ENCODE results near the gene URB2.

The URB2 gene

DNA sequence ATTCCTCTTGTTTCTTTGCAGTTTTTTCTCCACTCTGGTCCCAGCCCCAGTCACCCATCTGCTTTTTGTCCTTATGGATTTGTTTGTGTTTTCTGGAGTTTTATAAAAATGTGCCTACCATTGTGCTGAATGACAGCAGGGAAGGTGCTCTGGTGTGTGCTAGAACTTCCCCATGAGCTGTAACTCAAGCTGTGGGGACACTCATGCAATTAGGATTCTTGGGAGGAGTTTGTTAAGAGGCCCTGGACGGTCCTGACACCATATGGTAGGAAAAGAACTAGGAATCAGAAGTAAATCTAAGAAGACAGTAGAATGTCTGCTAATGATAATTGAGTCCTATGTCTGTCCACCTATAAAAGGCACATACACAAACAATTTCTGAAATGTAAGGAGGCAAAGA lies 27.4 kb downstream of the URB2 start:
- DNase-seq (ENCODE audit: low read depth), result no peak
- TF ChIP-seq, protein P1, sequence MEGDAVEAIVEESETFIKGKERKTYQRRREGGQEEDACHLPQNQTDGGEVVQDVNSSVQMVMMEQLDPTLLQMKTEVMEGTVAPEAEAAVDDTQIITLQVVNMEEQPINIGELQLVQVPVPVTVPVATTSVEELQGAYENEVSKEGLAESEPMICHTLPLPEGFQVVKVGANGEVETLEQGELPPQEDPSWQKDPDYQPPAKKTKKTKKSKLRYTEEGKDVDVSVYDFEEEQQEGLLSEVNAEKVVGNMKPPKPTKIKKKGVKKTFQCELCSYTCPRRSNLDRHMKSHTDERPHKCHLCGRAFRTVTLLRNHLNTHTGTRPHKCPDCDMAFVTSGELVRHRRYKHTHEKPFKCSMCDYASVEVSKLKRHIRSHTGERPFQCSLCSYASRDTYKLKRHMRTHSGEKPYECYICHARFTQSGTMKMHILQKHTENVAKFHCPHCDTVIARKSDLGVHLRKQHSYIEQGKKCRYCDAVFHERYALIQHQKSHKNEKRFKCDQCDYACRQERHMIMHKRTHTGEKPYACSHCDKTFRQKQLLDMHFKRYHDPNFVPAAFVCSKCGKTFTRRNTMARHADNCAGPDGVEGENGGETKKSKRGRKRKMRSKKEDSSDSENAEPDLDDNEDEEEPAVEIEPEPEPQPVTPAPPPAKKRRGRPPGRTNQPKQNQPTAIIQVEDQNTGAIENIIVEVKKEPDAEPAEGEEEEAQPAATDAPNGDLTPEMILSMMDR (conservative IDR thresholded peaks at IDR 0.05; ENCODE audit: control insufficient read depth, insufficient read depth, low read depth, low read length), result no peak
- H3K4me3 ChIP-seq (ENCODE audit: control insufficient read depth, low read depth, low read length), result no peak overlapping the region

DNA sequence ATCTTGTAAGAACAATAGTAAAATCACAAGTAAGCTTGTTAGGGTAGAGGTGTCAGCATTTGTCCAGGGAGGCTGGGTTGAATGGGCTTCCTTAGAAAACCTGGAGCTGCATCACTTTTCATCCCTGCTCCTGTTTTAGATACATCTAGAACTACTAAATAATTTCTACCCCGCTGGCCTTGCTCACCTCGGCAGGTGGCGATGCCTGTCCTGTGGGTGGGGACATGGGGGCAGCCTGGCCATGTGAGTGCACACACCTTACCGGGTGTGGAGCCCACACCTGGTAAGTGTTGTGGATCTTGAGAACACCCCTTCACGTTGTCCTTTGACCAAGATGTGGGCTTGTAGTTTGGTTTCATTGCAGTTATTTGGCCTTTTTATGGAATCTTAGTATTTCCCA lies 29.7 kb downstream of the URB2 start:
- no peak for DNase-seq (ENCODE audit: low read depth)
- no peak overlapping the region for H3K4me3 ChIP-seq (ENCODE audit: control insufficient read depth, low read depth, low read length)
- TF ChIP-seq, protein P1 (conservative IDR thresholded peaks at IDR 0.05; ENCODE audit: control insufficient read depth, insufficient read depth, low read depth, low read length), result no peak

DNA sequence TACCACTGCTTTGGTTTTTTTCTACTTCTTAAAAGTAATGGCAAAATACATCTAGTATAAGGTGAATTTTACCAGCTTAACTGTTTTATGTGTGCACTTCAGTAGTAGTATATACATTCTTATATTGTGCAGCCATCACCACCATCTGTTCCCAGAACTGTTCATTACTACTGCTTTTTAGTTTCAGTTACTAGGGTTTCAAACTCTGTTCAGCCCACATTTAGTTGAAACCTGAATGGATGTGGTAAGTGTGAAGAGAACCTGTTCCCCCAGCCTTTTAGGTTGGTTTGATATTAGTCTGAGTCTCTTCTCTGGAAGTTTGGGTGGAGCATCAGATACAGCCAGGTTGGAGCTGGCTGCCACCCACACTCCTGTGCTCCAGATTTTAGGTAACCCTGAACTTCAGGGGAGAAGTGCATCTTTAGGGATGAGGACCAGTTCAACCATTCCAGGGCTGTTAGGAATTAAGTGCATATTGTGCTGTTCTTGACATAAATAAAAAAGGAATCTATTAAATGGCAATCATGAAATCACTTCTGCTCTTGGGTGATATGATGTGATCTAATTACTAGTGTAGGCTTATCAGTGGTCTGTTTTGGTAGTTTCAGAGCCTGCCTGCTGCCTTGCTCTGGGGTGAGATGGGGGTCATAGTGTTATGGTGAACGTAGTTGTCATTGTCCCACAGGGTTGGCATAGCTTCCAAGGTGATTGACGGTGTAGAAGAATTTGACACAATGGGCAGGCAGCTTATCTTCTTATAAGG lies 32.1 kb downstream of the URB2 start:
- no peak for DNase-seq (ENCODE audit: low read depth)
- no peak overlapping the region for H3K4me3 ChIP-seq (ENCODE audit: control insufficient read depth, low read depth, low read length)
- TF ChIP-seq, protein P1 (conservative IDR thresholded peaks at IDR 0.05; ENCODE audit: control insufficient read depth, insufficient read depth, low read depth, low read length), result no peak

DNA sequence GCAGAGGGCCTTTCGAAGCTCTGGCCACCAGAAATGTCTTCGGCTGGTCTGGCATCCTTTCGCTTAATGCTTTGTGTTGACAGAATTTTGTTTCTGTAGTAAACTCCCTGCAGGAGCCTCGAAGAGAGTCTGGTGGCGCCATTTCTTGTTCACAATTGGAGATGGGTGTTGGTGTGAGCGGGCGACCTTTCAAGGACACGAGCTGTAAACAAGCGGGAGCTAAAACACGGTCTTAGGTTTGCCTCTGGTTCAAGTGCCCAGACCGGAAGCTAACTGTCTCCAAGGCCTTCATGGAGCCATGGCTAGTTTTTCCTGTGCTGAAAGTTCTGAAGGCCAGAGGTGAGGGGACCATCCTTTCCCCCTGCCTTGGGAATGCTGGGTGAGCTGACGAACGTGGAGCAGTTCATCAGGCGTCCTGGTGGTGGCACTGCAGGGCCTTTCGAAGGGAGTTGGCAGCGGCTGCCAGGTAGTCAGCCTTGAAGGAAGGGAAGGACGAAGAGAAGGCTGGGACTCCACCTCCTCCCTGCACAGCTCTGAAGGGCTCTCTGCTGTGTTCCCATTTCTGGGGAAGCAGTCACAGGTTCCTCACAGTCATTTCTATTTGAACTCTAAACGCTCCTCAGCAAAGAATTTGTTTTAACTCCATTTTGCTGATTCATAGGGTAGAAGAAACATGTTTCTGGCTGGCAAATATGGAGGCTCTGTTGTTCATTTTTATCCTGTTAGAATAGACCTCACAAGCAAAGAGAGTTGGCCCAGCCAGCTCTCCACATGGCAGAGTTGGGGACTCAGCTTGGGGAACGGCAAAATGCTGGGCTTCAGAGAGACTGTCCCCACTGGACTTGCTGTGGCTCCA lies 35.2 kb downstream of the URB2 start:
- TF ChIP-seq, protein P1 (conservative IDR thresholded peaks at IDR 0.05; ENCODE audit: control insufficient read depth, insufficient read depth, low read depth, low read length), result peak; percentile 92
- H3K4me3 ChIP-seq (ENCODE audit: control insufficient read depth, low read depth, low read length), result no peak overlapping the region
- DNase-seq (ENCODE audit: low read depth), result peak; percentile 67

DNA sequence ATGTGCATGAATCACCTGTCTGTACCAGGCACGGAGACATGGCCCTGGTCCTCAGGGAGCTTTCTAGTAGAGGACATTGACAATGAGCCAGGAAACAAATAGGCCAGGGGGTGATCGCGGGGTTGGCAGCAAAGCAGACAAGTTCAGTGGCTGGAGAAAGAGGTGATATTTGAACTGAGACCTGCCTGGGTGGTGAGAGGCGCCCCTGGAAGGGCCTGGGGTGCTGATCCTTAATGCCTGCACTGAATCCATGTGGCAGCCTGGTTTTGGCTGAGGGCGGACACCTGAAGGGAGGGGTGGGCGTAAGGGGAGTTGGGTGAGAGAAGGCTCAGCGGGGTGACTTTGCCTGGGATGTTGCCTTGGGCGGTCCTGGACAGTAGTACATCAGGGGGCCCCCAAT lies 35.9 kb downstream of the URB2 start:
- no peak for DNase-seq (ENCODE audit: low read depth)
- TF ChIP-seq, protein P1 (conservative IDR thresholded peaks at IDR 0.05; ENCODE audit: control insufficient read depth, insufficient read depth, low read depth, low read length), result no peak
- no peak overlapping the region for H3K4me3 ChIP-seq (ENCODE audit: control insufficient read depth, low read depth, low read length)

DNA sequence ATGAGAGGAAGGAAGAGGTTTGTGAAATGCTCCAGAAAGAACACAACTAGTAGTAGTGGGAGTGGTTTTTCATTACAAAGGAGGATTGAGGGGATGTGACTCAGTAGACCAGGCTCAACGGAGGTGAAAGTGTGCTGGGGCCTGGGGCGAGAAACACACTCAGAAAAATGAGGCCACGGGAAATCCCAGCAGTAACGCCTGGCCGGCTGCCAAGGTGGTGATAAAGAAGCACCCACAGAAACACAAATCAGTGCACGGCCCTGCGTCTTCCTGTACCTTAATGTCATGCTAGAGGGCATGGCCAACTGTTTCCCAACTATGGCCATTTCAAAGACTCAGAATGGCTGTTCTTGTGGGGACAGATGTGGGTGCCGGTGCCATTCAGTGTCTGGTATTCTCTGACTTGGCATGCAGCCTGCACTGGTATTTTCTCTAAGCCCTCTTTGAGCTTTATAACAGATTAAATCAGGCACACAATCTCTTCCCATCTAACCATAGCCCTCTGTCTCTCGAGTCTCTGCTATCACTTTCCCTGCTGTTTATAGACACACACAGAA lies 38.2 kb downstream of the URB2 start:
- no peak overlapping the region for H3K4me3 ChIP-seq (ENCODE audit: control insufficient read depth, low read depth, low read length)
- DNase-seq (ENCODE audit: low read depth), result peak; percentile 14
- TF ChIP-seq, protein P1 (conservative IDR thresholded peaks at IDR 0.05; ENCODE audit: control insufficient read depth, insufficient read depth, low read depth, low read length), result no peak
